ENCODE data around the gene FAM13A.

The FAM13A gene

GRCh38 chr4:88728146-88728545 is 328.8 kb downstream of the FAM13A start:
- no peaks in the 10 kb centered on the region for H3K9me2 ChIP-seq (replicated peaks; ENCODE audit: control insufficient read depth, low read length)
- TF ChIP-seq, protein P1, sequence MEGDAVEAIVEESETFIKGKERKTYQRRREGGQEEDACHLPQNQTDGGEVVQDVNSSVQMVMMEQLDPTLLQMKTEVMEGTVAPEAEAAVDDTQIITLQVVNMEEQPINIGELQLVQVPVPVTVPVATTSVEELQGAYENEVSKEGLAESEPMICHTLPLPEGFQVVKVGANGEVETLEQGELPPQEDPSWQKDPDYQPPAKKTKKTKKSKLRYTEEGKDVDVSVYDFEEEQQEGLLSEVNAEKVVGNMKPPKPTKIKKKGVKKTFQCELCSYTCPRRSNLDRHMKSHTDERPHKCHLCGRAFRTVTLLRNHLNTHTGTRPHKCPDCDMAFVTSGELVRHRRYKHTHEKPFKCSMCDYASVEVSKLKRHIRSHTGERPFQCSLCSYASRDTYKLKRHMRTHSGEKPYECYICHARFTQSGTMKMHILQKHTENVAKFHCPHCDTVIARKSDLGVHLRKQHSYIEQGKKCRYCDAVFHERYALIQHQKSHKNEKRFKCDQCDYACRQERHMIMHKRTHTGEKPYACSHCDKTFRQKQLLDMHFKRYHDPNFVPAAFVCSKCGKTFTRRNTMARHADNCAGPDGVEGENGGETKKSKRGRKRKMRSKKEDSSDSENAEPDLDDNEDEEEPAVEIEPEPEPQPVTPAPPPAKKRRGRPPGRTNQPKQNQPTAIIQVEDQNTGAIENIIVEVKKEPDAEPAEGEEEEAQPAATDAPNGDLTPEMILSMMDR (IDR thresholded peaks at IDR 0.05; ENCODE audit: low read depth, low read length, poor library complexity, severe bottlenecking) = no peak
- TF ChIP-seq EZH2phosphoT487 (IDR thresholded peaks at IDR 0.05; ENCODE audit: borderline replicate concordance, low read length) = no peak
- no peaks in the 10 kb centered on the region for H3K9me3 ChIP-seq (ENCODE audit: control insufficient read depth, insufficient read depth, low read length)
- H3F3A ChIP-seq (ENCODE audit: control insufficient read depth, insufficient read depth) = no peaks in the 10 kb centered on the region
- no peaks in the 10 kb centered on the region for H3K36me3 ChIP-seq (ENCODE audit: control insufficient read depth, low read length)
- no peaks in the 10 kb centered on the region for H4K20me1 ChIP-seq (ENCODE audit: control insufficient read depth, insufficient read depth, low read depth, low read length)
- no peaks in the 10 kb centered on the region for H3K4me1 ChIP-seq (ENCODE audit: control insufficient read depth, low read length)
- H3K27me3 ChIP-seq (ENCODE audit: control insufficient read depth, low read length) = no peaks in the 10 kb centered on the region
- no peak overlapping the region for H3K4me2 ChIP-seq (ENCODE audit: low read length)
- no peaks in the 10 kb centered on the region for H3K79me2 ChIP-seq (ENCODE audit: control insufficient read depth, low read length)
- H3K27ac ChIP-seq (ENCODE audit: low read depth, low read length) = no peak overlapping the region
- no peak overlapping the region for H3K4me3 ChIP-seq (ENCODE audit: low read length)

DNA sequence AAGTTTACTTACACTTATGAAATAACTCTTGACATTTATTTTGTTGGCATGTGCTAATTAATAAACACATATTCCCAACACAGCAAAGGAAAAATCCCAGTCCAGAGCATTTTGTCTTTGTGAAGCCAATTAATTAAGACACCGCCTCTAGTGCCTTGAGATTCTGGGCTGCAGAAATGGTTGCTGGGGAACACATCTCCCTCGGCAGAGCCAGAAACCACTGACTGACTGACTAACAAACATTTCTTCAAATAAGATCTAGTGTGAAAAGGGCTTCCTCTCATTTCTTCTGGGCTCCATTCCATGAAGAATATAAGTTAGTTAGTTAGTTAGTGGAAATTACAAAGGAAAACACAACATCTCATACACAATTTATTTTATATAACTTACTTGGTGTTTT is 331.0 kb downstream of the FAM13A start:
- no peak overlapping the region for H3K27ac ChIP-seq (ENCODE audit: low read depth, low read length)
- H3F3A ChIP-seq (ENCODE audit: control insufficient read depth, insufficient read depth) = no peaks in the 10 kb centered on the region
- no peaks in the 10 kb centered on the region for H3K36me3 ChIP-seq (ENCODE audit: control insufficient read depth, low read length)
- H3K27me3 ChIP-seq (ENCODE audit: control insufficient read depth, low read length) = no peaks in the 10 kb centered on the region
- no peaks in the 10 kb centered on the region for H3K9me2 ChIP-seq (replicated peaks; ENCODE audit: control insufficient read depth, low read length)
- no peaks in the 10 kb centered on the region for H3K4me1 ChIP-seq (ENCODE audit: control insufficient read depth, low read length)
- H3K79me2 ChIP-seq (ENCODE audit: control insufficient read depth, low read length) = no peaks in the 10 kb centered on the region
- no peaks in the 10 kb centered on the region for H3K9me3 ChIP-seq (ENCODE audit: control insufficient read depth, insufficient read depth, low read length)
- H3K4me2 ChIP-seq (ENCODE audit: low read length) = no peak overlapping the region
- TF ChIP-seq, protein P1 (IDR thresholded peaks at IDR 0.05; ENCODE audit: low read depth, low read length, poor library complexity, severe bottlenecking) = no peak
- no peak for TF ChIP-seq EZH2phosphoT487 (IDR thresholded peaks at IDR 0.05; ENCODE audit: borderline replicate concordance, low read length)
- H4K20me1 ChIP-seq (ENCODE audit: control insufficient read depth, insufficient read depth, low read depth, low read length) = no peaks in the 10 kb centered on the region
- no peak overlapping the region for H3K4me3 ChIP-seq (ENCODE audit: low read length)

DNA sequence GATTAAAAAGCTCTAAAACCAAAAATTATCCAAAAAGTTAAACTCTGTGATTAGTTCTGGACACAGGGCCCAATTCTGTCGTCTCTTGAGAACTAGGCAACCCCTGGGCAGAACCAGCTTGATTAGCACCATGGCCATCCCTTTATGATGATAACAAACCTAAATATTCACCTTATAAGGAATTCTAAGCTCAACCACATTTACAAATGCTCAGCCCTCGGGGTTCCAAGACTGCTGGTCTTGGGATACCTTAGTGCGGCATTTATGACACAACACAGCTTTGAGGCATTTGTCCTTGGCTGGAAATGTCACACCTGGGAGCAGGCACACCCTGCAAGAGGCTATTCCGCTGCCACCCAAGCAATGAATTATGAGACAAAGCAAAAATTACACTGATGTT is 331.8 kb downstream of the FAM13A start:
- TF ChIP-seq, protein P1 (IDR thresholded peaks at IDR 0.05; ENCODE audit: low read depth, low read length, poor library complexity, severe bottlenecking) = no peak
- no peak for TF ChIP-seq EZH2phosphoT487 (IDR thresholded peaks at IDR 0.05; ENCODE audit: borderline replicate concordance, low read length)
- H3K79me2 ChIP-seq (ENCODE audit: control insufficient read depth, low read length) = no peaks in the 10 kb centered on the region
- no peaks in the 10 kb centered on the region for H3K27me3 ChIP-seq (ENCODE audit: control insufficient read depth, low read length)
- H3F3A ChIP-seq (ENCODE audit: control insufficient read depth, insufficient read depth) = no peaks in the 10 kb centered on the region
- no peaks in the 10 kb centered on the region for H3K4me1 ChIP-seq (ENCODE audit: control insufficient read depth, low read length)
- H3K9me3 ChIP-seq (ENCODE audit: control insufficient read depth, insufficient read depth, low read length) = no peaks in the 10 kb centered on the region
- no peak overlapping the region for H3K4me3 ChIP-seq (ENCODE audit: low read length)
- no peak overlapping the region for H3K4me2 ChIP-seq (ENCODE audit: low read length)
- no peak overlapping the region for H3K27ac ChIP-seq (ENCODE audit: low read depth, low read length)
- H3K9me2 ChIP-seq (replicated peaks; ENCODE audit: control insufficient read depth, low read length) = no peaks in the 10 kb centered on the region
- no peaks in the 10 kb centered on the region for H3K36me3 ChIP-seq (ENCODE audit: control insufficient read depth, low read length)
- no peaks in the 10 kb centered on the region for H4K20me1 ChIP-seq (ENCODE audit: control insufficient read depth, insufficient read depth, low read depth, low read length)

- no peaks in the 10 kb centered on the region for H3K4me1 ChIP-seq (ENCODE audit: control insufficient read depth, low read length)
- H4K20me1 ChIP-seq (ENCODE audit: control insufficient read depth, insufficient read depth, low read depth, low read length) = no peaks in the 10 kb centered on the region
- no peaks in the 10 kb centered on the region for H3K9me3 ChIP-seq (ENCODE audit: control insufficient read depth, insufficient read depth, low read length)
- no peaks in the 10 kb centered on the region for H3K36me3 ChIP-seq (ENCODE audit: control insufficient read depth, low read length)
- no peaks in the 10 kb centered on the region for H3K9me2 ChIP-seq (replicated peaks; ENCODE audit: control insufficient read depth, low read length)
- no peak overlapping the region for H3K27ac ChIP-seq (ENCODE audit: low read depth, low read length)
- no peak overlapping the region for H3K4me2 ChIP-seq (ENCODE audit: low read length)
- H3K79me2 ChIP-seq (ENCODE audit: control insufficient read depth, low read length) = no peaks in the 10 kb centered on the region
- no peaks in the 10 kb centered on the region for H3F3A ChIP-seq (ENCODE audit: control insufficient read depth, insufficient read depth)
- no peak for TF ChIP-seq EZH2phosphoT487 (IDR thresholded peaks at IDR 0.05; ENCODE audit: borderline replicate concordance, low read length)
- TF ChIP-seq, protein P1 (IDR thresholded peaks at IDR 0.05; ENCODE audit: low read depth, low read length, poor library complexity, severe bottlenecking) = no peak
- H3K4me3 ChIP-seq (ENCODE audit: low read length) = no peak overlapping the region
- H3K27me3 ChIP-seq (ENCODE audit: control insufficient read depth, low read length) = no peaks in the 10 kb centered on the region
Observed at GRCh38 chr4:88724406-88724805, 332.6 kb downstream of the FAM13A start.

Data from DOHH2 (cell line).